A673 (cell line): Measurements from ENCODE around the gene NHLRC4.

ENCODE experiments used
- CTCF ChIP-seq: fragments of 300-800, 200-600 bp; sonication (generic); conservative IDR thresholded peaks from 2 replicates; pipeline ENCODE4 v1.5.1; 2017; ENCODE audit warnings: low read depth, mild to moderate bottlenecking, antibody characterized with exemption, low read length, moderate library complexity, mixed read lengths
- EZH2 ChIP-seq: fragments of 200-600 bp; sonication (generic); IDR thresholded peaks from 2 replicates; pipeline ENCODE4 v1.6.1; 2017; ENCODE audit warnings: borderline replicate concordance, low read depth, mild to moderate bottlenecking, mixed read lengths, antibody characterized with exemption, low read length; ENCODE audit not compliant: poor library complexity, severe bottlenecking

DNA sequence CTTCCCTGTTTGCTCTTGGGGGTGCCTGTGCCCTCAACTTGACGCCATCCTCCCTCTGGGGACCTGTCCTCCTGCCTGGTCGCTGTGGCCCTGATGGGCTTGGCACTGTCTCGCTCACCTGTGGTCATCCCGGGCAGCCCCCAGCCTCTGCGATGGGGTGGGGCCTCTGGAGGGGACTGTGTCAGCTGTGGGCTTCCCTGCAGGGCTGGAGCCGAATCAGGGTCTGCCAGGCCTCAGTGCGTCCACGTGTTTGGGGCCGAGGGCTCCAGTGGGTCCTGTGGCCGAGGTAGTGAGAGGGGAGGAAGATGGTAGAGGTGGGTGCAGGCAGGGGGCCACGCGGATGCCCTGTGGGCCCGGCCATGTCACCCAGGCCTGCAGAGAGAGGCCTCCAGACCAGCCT, 11.0 kb downstream of the NHLRC4 start:
- TF ChIP-seq CTCF (no peak), EZH2 (no peak)
